Heart right ventricle (tissue), 16 donors: ENCODE measurements around the gene EGFR. TPM values are rescaled to one million over a fixed set of nuclear protein-coding genes. Genes with fewer than 3 reads are reported as not detected.

Experiments
- ATAC-seq, 8 donors: fragments of 200-7000 bp; cut with Tn5 transposase; one replicate each; pipeline ENCODE4 v1.9.1; 2020; ENCODE audit warnings: mild to moderate bottlenecking in 8 of 8, moderate library complexity in 8 of 8, moderate number of reproducible peaks in 1 of 8
- DNase-seq, 2 donors: peaks; one replicate each; pipeline ENCODE4 v3.0.0-alpha.2; 2020
- H3K27ac ChIP-seq, 10 donors: fragments of 200-600 bp; sonication (generic) in 2 of 10; one replicate each; pipeline versions ENCODE4 v1.5.0 to v1.8.0; 2020 to 2022; ENCODE audit warnings: mild to moderate bottlenecking in 3 of 10
- H3K27me3 ChIP-seq, 7 donors: fragments of 200-600 bp; one replicate each; pipeline ENCODE4 v1.8.0; 2021 to 2022; ENCODE audit warnings: mild to moderate bottlenecking in 2 of 7
- H3K36me3 ChIP-seq, 9 donors: fragments of 200-600 bp; sonication (generic) in 1 of 9; one replicate each; pipeline versions ENCODE4 v1.5.0 to v1.8.0; 2020 to 2022; ENCODE audit warnings: mild to moderate bottlenecking in 2 of 9
- H3K4me1 ChIP-seq, 9 donors: fragments of 200-600 bp; sonication (generic) in 1 of 9; one replicate each; pipeline versions ENCODE4 v1.5.0 to v1.8.0; 2020 to 2022; ENCODE audit warnings: mild to moderate bottlenecking in 4 of 9
- H3K4me3 ChIP-seq, 10 donors: fragments of 200-600 bp; sonication (generic) in 2 of 10; one replicate each; pipeline versions ENCODE4 v1.5.0 to v1.8.0; 2020 to 2022; ENCODE audit warnings: mild to moderate bottlenecking in 7 of 10, moderate library complexity in 2 of 10
- H3K9me3 ChIP-seq, 11 donors: fragments of 200-600 bp in 10 of 11; sonication (generic) in 2 of 11; one replicate each; pipeline versions ENCODE4 v1.5.0 to v1.8.0; 2013 to 2022; ENCODE audit warnings: mild to moderate bottlenecking in 2 of 11, control low read depth in 1 of 11, moderate library complexity in 1 of 11
- WGBS, 2 donors: extraction: QIAGEN DNeasy Blood & Tissue Kit; methylation state at CpG; one replicate each; pipeline ENCODE4 v1.1.7; 2013; ENCODE audit warnings: inconsistent platforms in 1 of 2; 5-methylcytosine and 5-hydroxymethylcytosine counted together
- intact Hi-C, 10 donors: fragments of 100-400 bp; cut with DNase I; formaldehyde crosslinking; loops; one replicate each; pipeline versions ENCODE4 v1.11.1 to v1.14.2; 2022
- polyA plus RNA-seq, 2 donors: library from polyadenylated mRNA; stranded (reverse); fragments of 200-250 nt; gene quantifications; one replicate each; pipeline ENCODE4 v1.2.3, GENCODE V29; 2013
- total RNA-seq, 10 donors: library from RNA; stranded (reverse); fragmentation: NEBNext Ultra II Directional in 3 of 10; extraction: Animal tissue kit (Norgen Biotek cat#: 25700) in 3 of 10; gene quantifications; one replicate each; pipeline versions ENCODE4 v1.2.1 to v1.2.4, GENCODE V29; 2021 to 2023
- TF ChIP-seq, protein P1 (sequence below), 9 donors: fragments of 200-600 bp; sonication (generic) in 2 of 9; IDR thresholded peaks; one replicate each; pipeline versions ENCODE4 v1.5.0 to v1.8.0; 2021 to 2022; ENCODE audit warnings: antibody characterized with exemption in 9 of 9, mild to moderate bottlenecking in 5 of 9, moderate library complexity in 1 of 9
- donor health status: Arrhythmogenic right ventricular cardiomyopathy.
- donor health status: ischemic (EF 13 %, LVEDD 7.1; RV severe dilation, severe dysfunction).
- donor health status: healthy with polysubstance abuse.
- donor health status: DM: no; HTN: yes; CAD: no.
- donor health status: DM: no; HTN: no; CAD: no.
- donor health status: ischemic (EF 25% LVEDD 6.9; RV normal size, moderate dysfunction).
- donor health status: ischemic (EF 25% LVEDD 5.7; RV mildly dilated, moderate dysfunction).
- donor health status: healthy.
- donor health status: DM: yes; HTN: yes; CAD: no.
- donor health status: Ischemic cardiomyopathy.
- donor health status: ischemic (EF 35%, LVEDD 5.7; RV mildly dilated, moderate dysfunction).
- donor health status: nonischemic (EF 11% LVEDD 7.7; RV severe dilation, severe dysfunction).
- donor health status: DM: yes; HTN: yes; CAD: no.
- donor health status: PGD.
- donor health status: ischemic (EF 29% LVEDD 5.4; RV normal size, mild dysfunction).
- donor health status: nonischemic (EF 23%, LVEDD 6.1; RV moderate dilation, normal function).

Gene EGFR
- total and polyA plus RNA-seq, 12 donors: 1.9 to 13.5 (median 7.6) TPM

DNA sequence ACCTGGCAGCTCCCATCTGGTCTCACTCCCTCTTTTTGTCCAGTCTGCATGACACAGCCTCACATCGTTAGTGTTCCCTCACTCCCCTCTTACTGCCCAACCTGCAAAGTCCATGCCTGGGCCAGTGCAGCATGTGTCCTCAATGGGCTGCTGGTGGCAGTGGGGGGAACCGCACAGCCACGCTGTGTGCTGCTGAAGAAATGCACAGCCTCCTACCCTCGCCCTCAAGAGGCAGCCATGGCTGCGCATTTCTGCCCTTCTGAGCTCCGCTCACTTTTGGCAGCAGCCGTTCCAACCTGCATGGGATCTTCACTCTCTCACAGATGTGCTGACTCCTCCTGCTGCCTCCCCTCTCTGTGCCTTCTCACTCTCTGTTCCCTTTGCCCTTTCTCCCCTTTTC is 103.4 kb downstream of the EGFR start:
- 80 to 91% methylated on average over 7 of the region's 7 CpGs for WGBS, 2 donors
- H3K9me3 ChIP-seq: no peaks in the 10 kb centered on the region
- no peaks in the 10 kb centered on the region for H3K27me3 ChIP-seq
- no peak for DNase-seq
- ATAC-seq: no peak
- peak overlapping the region in 6 of 10 donors; percentile 59 to 73 (median 66) for H3K27ac ChIP-seq
- no peaks in the 10 kb centered on the region for H3K36me3 ChIP-seq
- no peak overlapping the region for H3K4me3 ChIP-seq
- TF ChIP-seq, protein P1, sequence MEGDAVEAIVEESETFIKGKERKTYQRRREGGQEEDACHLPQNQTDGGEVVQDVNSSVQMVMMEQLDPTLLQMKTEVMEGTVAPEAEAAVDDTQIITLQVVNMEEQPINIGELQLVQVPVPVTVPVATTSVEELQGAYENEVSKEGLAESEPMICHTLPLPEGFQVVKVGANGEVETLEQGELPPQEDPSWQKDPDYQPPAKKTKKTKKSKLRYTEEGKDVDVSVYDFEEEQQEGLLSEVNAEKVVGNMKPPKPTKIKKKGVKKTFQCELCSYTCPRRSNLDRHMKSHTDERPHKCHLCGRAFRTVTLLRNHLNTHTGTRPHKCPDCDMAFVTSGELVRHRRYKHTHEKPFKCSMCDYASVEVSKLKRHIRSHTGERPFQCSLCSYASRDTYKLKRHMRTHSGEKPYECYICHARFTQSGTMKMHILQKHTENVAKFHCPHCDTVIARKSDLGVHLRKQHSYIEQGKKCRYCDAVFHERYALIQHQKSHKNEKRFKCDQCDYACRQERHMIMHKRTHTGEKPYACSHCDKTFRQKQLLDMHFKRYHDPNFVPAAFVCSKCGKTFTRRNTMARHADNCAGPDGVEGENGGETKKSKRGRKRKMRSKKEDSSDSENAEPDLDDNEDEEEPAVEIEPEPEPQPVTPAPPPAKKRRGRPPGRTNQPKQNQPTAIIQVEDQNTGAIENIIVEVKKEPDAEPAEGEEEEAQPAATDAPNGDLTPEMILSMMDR (IDR thresholded peaks at IDR 0.05): no peak
- intact Hi-C loops: loop anchor here in 1 of 10 donors (10.0 kb wide), 1 partner anchor 133 kb away; no protein-coding TSS in a partner anchor
- peaks cover 3 to 57% (median 29%) of the 10 kb centered on the region in 9 donors for H3K4me1 ChIP-seq

DNA sequence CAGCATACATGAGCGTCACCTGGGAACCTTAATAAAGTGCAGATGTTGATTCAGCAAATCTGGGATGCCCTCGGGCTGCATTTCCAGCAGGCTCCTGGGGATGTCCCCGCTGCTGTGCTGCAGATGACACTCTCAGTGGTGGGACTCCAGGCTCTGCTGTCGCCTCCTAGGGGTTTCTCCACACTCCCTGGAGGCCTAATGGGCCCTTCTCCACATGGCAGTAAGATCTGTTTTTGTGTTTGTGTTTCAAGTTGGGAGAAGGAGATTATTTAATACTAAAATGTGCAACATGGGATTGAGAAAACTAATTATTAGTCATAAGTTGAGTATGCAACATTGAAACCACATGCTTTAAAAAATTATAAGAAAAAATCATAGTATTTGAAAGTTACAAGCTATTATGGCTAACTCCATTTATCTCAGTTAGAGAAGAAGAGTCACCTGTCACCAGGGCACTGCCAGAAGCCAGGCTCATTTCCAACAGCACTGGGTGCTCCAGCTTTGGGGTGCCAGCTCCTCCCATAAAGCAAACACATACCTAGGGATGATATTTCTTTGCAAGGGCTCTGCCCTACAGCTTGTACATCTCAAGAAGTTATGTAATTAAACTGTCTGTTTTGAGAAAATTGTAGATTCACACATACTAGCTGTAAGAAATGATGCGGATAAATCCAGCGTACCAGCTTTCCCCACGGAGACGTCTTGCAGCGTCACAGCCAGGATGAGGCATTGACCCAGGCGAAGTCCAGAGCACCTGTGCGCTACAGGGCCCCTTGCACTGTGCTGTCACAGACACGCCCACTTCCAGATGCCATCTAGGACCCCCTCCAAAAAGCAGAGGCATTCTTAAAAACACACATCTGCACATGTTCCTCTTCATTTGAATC is 106.4 kb downstream of the EGFR start:
- no peak overlapping the region for H3K27ac ChIP-seq
- ATAC-seq (no peak), DNase-seq (no peak)

DNA sequence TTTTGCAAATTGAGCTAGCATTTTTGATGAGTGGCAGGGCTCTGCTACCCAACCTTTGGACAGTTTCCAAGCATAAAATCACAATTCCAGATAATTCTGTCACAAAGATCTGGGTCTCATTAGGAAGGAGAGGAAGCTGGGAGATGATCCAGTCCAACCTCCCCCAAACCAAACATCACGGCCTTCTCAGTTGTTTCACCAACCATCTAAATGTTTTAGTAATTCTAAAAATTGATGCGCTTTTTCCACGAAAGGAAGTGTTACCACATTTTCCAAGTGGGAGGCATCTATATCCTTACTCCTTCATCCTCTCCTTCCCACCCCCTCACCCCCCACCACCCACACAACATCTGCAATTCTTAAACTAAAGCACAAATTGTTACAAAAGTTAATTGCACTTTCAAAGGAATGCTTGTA is 108.3 kb downstream of the EGFR start:
- DNase-seq: no peak
- no peaks in the 10 kb centered on the region for H3K27me3 ChIP-seq
- no peaks in the 10 kb centered on the region for H3K9me3 ChIP-seq
- peak overlapping the region in 8 of 10 donors; percentile 26 to 85 (median 59) for H3K27ac ChIP-seq
- WGBS, 2 donors: 55 to 79% methylated on average over 3 of the region's 3 CpGs
- TF ChIP-seq, protein P1 (IDR thresholded peaks at IDR 0.05): no peak
- ATAC-seq: no peak
- H3K4me3 ChIP-seq: no peak overlapping the region
- intact Hi-C loops: loop anchor here in 1 of 10 donors (10.0 kb wide), 1 partner anchor 128 kb away; no protein-coding TSS in a partner anchor
- peaks cover 18 to 84% (median 56%) of the 10 kb centered on the region in 9 donors for H3K4me1 ChIP-seq
- no peaks in the 10 kb centered on the region for H3K36me3 ChIP-seq

More for the DNA sequence above, 106.4 kb downstream of the EGFR start:
- Histone ChIP-seq H3K4me1 (peaks cover 21 to 84% (median 55%) of the 10 kb centered on the region in 9 donors), H3K4me3 (no peak overlapping the region), H3K36me3 (no peaks in the 10 kb centered on the region), H3K27me3 (no peaks in the 10 kb centered on the region), H3K9me3 (no peaks in the 10 kb centered on the region)
- 94 to 96% methylated on average over 12 of the region's 12 CpGs for WGBS, 2 donors
- TF ChIP-seq, protein P1 (IDR thresholded peaks at IDR 0.05): no peak
- intact Hi-C loops: loop anchor here in 1 of 10 donors (10.0 kb wide), 1 partner anchor 130 kb away; no protein-coding TSS in a partner anchor

DNA sequence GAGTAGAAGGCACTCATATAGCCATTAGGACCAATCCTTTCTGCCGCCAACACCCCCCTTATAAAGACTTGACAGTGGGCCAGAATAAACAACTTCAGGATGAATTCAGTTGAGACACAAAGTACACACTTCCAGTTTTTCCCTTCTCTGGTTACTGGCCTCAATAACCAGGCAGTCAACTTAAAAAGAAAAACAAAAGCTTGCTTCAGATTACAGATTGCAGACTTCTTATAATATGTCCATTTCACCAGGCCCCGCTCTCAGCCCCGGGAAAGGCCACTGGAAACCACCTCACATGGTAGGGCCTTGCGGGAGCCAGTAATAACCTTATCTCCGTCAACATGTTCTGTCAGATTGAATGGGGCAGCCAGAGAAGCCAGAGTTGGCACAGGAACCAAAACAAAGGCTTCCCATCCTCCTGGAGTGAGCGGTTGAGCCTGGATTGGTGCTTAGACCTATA is 108.8 kb downstream of the EGFR start:
- ATAC-seq (peak; percentile 9 to 84 (median 32)), DNase-seq (peak; percentile 45)
- no peaks in the 10 kb centered on the region for H3K36me3 ChIP-seq
- TF ChIP-seq, protein P1 (IDR thresholded peaks at IDR 0.05): no peak
- no peaks in the 10 kb centered on the region for H3K9me3 ChIP-seq
- H3K27me3 ChIP-seq: no peaks in the 10 kb centered on the region
- peaks cover 18 to 84% (median 61%) of the 10 kb centered on the region in 9 donors for H3K4me1 ChIP-seq
- intact Hi-C loops: loop anchor here in 1 of 10 donors (10.0 kb wide), 1 partner anchor 127 kb away; no protein-coding TSS in a partner anchor
- H3K27ac ChIP-seq: peak overlapping the region; percentile 35 to 85 (median 66)
- no peak overlapping the region for H3K4me3 ChIP-seq
- 18 to 23% methylated on average over 6 of the region's 6 CpGs for WGBS, 2 donors
